22Rv1 (cell line): ENCODE results near the gene P2RY8.
"Not testable (repeated sequence)": the region's sequence is repeated elsewhere in the genome, so short reads cannot be mapped to it uniquely, and the experiment has no call there.

ENCODE experiments used
- H3K27ac ChIP-seq: fragments of 450-650 bp; 2 replicates; pipeline ENCODE4 v1.5.1; 2017
- ZFX ChIP-seq: fragments of 450-650 bp; IDR thresholded peaks from 2 replicates; pipeline ENCODE4 v1.6.1; 2017; ENCODE audit warnings: antibody characterized with exemption, borderline replicate concordance
- TF ChIP-seq, protein P1 (sequence below): fragments of 450-650 bp; IDR thresholded peaks from 2 replicates; pipeline ENCODE4 v1.5.1; 2017; ENCODE audit warnings: mild to moderate bottlenecking

The P2RY8 gene

DNA sequence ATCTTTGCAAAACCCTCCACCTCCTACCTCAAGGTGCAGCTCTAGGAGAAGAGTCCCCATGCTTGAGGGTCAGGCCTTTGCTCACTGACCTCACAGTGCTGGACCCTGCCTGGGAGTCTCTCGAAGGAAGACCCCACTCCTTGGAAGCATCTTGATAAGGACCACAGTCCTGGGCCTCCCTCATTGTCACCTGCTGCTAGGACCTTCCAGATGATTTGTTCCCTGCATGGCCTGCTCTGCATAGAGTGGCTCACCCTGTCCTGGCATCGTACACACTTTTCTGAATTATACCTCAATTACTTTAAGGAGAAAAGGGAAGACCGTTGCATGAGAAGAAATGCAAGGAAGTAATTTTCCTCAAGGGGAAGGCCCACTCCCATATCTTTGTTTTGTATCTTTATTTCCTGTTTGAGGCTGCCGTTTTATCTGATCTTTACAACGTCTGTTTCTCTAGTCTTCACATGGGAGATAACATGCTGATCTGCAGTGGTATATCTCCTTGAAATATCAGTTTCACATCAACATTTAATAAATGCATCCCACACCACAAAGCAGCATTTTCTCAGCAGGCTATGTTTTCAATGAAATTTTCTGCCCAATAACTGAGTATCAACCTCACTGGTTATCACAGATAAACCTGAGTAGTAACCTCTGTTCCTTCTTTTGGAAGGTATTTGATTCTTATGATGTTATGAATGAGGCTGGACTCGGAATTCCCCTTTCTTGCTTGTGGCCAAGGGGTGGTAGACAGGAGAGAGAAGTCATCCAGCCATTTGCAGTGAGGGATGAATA lies 39.4 kb upstream of the P2RY8 start:
- no peak overlapping the region for H3K27ac ChIP-seq
- TF ChIP-seq ZFX: no peak
- TF ChIP-seq, protein P1, sequence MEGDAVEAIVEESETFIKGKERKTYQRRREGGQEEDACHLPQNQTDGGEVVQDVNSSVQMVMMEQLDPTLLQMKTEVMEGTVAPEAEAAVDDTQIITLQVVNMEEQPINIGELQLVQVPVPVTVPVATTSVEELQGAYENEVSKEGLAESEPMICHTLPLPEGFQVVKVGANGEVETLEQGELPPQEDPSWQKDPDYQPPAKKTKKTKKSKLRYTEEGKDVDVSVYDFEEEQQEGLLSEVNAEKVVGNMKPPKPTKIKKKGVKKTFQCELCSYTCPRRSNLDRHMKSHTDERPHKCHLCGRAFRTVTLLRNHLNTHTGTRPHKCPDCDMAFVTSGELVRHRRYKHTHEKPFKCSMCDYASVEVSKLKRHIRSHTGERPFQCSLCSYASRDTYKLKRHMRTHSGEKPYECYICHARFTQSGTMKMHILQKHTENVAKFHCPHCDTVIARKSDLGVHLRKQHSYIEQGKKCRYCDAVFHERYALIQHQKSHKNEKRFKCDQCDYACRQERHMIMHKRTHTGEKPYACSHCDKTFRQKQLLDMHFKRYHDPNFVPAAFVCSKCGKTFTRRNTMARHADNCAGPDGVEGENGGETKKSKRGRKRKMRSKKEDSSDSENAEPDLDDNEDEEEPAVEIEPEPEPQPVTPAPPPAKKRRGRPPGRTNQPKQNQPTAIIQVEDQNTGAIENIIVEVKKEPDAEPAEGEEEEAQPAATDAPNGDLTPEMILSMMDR: no peak

DNA sequence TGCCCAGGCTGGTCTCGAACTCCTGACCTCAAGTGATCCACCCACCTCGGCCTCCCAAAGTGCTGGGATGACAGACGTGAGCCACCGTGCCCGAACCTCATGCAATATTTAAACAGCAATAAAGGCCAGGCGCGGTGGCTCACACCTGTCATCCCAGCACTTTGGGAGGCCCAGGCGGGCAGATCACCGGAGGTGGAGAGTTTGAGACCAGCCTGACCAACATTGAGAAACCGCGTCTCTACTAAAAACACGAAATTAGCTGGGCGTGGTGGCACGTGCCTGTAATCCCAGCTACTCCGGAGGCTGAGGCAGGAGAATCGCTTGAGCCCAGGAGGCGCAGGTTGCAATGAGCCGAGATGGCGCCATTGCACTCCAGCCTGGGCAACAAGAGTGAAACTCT lies 37.2 kb upstream of the P2RY8 start:
- not testable (repeated sequence) for H3K27ac ChIP-seq

DNA sequence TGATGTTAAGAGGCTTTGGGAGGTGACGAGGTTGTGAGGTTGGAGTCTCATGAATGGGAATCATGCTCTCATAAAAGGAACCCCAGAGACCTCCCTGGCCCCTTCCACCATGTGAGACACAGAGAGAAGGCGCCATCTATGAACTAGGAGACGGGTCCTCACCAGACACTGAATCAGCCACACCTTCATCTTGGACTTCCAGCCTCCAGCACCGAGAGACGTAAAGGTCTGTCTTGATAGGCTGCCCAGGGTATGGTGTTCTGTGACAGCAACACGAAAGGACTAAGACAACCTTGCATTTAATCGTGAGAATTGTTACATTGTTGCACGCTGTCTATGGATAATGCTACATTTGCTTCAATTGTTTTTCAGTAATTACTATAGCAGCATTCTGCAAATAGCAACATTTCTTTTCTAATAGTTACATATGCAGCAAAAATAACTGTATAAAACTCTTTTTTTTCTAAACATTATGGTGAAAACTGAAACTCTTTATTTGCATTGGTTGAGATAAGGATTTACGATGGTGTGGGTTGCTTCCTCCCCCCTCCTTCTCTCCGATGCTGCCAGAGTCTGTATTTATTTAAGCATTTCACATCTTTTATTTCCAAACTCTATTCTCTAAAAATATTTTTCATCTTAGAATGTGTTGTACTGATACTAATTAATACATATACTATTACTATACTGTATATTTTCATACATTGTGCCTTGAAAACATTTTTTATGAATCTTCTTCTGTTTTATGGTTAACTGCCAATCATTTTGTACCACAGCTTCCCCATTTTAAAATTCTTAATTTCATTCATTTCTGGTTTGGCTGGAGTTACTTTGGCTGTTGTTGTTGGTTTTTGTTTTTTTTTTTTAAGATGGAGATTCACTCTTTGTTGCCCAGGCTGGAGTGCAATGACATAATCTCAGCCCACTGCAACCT lies 28.0 kb upstream of the P2RY8 start:
- TF ChIP-seq ZFX: no peak
- TF ChIP-seq, protein P1: no peak
- H3K27ac ChIP-seq: peak overlapping the region; percentile 44; the same call in 1 of the 2 replicates

DNA sequence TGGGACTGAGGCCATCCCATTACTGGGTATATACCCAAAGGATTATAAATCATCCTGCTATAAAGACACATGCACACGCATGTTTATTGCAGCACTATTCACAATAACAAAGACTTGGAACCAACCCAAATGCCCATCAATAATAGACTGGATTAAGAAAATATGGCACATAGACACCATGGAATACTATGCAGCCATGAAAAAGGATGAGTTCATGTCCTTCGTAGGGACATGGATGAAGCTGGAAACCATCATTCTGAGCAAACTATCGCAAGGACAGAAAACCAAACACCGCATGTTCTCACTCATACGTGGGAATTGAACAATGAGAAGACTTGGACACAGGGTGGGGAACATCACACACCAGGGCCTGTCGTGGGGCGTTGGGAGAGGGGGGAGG lies 27.1 kb upstream of the P2RY8 start:
- H3K27ac ChIP-seq: not testable (repeated sequence)

DNA sequence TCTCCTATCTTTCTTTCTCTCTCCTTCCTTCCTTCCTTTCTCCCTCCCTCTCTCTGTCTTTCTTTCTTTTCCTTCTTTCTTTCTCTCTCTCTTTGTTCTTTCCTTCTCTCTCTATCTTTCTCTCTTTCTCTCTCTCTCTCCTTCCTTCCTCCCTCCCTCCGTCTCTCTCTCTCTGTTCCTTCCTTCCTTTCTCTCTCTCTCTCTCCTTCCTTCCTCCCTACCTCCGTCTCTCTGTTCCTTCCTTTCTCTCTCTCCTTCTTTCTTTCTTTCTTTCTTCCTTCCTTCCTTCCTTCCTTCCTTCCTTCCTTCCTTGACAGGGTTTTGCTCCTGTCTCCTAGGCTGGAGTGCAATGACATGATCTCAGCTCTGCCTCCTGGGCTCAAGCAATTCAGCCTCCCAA lies 24.2 kb upstream of the P2RY8 start:
- TF ChIP-seq, protein P1: no peak
- TF ChIP-seq ZFX: no peak
- no peak overlapping the region for H3K27ac ChIP-seq

DNA sequence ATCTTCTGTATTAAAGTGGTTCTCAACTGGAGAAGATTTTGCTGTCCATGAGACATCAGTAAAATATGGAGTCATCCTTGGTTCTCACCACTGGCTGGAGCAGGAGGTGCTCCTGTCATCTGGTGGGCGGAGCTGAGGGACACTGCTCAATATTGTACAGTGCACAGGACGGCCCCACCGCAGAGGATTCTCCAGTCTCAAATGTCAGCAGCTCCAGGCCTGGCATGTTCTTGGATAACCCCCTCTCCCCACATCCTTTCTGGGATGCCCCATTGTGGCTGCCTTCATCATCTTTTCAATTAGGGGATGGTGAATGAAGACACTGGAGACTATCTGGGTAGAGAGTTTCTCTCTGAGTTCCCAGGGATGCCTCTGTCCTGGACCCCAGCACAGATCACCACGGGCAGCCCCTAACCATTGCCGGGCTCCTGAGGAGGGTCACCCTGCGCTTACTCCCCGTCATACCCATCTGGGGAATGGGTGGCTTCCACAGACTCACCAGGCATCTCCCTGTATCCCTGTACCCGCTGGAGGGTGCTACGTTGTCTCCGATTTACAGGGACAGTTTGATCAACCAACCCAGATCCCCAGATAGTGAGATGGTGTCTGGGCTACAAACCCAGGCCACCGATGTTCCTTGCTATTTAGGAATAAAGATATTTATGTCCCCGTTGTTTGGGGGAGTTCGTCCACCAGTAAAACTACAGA lies 21.9 kb upstream of the P2RY8 start:
- TF ChIP-seq ZFX: no peak
- TF ChIP-seq, protein P1: no peak

DNA sequence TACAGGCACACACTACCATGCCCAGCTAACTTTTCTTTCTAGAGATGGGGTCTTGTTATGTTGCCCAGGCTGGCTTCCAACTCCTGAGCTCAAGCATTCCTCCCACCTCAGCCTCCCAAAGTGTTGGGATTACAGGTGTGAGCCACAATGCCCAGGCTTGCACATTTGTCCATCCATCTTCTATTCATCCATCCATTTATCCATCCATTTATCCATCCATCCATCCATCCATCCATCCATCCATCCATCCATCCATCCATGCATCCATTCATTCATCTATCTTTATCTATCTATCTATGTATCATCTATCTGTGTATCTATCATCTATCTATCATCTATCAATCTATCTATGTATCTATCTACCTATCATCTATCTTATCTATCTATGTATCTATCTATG lies 20.5 kb upstream of the P2RY8 start:
- not testable (repeated sequence) for H3K27ac ChIP-seq

More for the DNA sequence above, 21.9 kb upstream of the P2RY8 start:
- no peak overlapping the region for H3K27ac ChIP-seq

DNA sequence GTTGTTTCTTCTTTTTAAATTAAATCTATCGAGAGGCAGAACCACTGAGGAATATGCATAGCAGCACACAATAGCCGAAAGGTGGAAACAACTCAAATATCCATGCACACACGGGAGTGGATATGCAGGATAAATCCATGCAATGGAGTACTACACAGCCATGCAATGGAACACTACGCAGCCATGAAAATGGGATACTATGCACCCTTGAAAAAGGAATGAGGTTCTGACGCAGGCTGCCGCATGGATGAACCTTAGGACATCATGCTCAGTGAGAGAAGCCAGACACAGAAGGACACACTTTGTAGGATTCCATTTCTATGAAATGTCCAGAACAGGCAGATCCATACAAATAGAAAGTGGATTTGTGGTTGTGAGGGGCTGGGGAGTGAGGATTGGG lies 18.4 kb upstream of the P2RY8 start:
- TF ChIP-seq, protein P1: no peak
- no peak for TF ChIP-seq ZFX

More for the DNA sequence above, 18.4 kb upstream of the P2RY8 start:
- H3K27ac ChIP-seq: no peak overlapping the region
